ENCODE results near the gene ARHGAP40.

The ARHGAP40 gene

DNA sequence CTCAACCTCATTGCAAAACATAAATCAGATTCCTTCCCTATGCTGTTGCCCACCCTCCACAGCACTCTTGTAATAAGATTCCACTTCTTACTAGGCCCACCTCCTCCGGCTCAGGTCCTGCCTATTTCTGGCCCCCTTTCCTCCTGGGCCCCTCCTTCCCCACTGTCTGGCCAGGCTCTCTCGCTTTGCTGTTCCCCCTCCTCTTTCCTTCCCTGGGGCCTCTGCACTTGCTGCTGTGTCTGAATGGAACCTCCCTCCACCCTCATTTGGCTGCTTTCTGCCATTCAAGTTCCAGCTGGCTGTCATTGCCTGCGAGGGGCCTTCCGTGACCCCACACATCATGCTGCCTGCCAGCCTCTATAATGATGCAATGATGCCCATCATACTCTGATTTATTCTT is 38.9 kb downstream of the ARHGAP40 start:
- no peak for DNase-seq (ENCODE audit: low spot score)
- TF ChIP-seq, protein P1, sequence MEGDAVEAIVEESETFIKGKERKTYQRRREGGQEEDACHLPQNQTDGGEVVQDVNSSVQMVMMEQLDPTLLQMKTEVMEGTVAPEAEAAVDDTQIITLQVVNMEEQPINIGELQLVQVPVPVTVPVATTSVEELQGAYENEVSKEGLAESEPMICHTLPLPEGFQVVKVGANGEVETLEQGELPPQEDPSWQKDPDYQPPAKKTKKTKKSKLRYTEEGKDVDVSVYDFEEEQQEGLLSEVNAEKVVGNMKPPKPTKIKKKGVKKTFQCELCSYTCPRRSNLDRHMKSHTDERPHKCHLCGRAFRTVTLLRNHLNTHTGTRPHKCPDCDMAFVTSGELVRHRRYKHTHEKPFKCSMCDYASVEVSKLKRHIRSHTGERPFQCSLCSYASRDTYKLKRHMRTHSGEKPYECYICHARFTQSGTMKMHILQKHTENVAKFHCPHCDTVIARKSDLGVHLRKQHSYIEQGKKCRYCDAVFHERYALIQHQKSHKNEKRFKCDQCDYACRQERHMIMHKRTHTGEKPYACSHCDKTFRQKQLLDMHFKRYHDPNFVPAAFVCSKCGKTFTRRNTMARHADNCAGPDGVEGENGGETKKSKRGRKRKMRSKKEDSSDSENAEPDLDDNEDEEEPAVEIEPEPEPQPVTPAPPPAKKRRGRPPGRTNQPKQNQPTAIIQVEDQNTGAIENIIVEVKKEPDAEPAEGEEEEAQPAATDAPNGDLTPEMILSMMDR (IDR thresholded peaks at IDR 0.05; ENCODE audit: borderline replicate concordance, control extremely low read depth, extremely low read depth, insufficient read depth, missing control alignments): no peak
- in situ Hi-C loops (cut with MboI; ENCODE audit: low sequenced_read_pairs, unreplicated experiment): loop anchor here (10.0 kb wide), 1 partner anchor 114 kb away; no protein-coding TSS in a partner anchor

DNA sequence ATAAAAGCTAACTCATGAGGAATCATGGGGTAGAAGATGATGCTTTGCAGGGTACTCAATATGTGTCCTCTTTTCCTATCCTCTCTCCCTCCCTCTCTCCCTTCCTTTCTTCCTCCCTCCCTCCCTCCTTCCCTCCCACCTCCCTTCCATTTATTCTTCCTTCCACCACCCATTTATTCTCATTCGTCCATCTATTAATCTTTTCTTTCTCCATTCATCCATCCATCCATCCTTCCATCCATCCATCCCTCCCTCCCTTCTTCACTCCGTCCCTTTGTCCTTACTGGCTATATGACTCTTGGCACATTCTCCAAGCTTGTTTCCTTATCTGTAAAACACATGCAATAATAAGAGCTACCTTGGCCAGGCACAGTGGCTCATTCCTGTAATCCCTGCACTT is 40.9 kb downstream of the ARHGAP40 start:
- in situ Hi-C loops (cut with MboI; ENCODE audit: low sequenced_read_pairs, unreplicated experiment): loop anchor here (10.0 kb wide), 1 partner anchor 112 kb away; no protein-coding TSS in a partner anchor
- DNase-seq (ENCODE audit: low spot score): no peak
- TF ChIP-seq, protein P1 (IDR thresholded peaks at IDR 0.05; ENCODE audit: borderline replicate concordance, control extremely low read depth, extremely low read depth, insufficient read depth, missing control alignments): no peak

DNA sequence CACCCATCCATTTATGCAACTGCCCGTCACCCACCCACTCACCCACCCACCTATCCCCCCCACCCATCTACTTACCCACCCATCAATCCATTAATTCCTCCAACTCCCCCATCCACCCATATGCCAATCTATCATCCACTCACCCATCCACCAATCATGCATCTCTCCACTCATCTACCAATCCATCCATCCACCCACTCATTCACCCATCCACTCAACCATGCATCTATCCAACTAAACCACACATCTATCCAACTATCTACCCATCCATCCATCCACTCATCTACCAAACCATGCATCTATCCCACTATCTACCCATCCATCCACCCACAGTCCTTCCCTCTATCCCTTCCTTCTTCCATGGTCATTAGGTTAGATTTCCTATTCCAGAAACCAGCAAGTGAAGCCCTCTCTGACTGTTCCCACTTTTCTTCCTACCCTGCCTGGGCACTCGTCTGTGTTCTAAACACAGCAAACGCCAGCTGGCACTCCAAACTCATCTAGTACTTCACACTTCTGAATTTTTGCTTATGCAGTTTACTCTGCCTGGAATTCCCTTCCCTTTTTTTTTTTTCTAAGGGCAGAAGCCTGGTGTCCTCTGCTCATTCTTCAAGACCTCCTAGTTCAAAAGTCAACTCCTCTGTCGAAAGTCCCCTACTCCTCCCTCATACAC is 43.1 kb downstream of the ARHGAP40 start:
- TF ChIP-seq, protein P1 (IDR thresholded peaks at IDR 0.05; ENCODE audit: borderline replicate concordance, control extremely low read depth, extremely low read depth, insufficient read depth, missing control alignments): no peak
- in situ Hi-C loops (cut with MboI; ENCODE audit: low sequenced_read_pairs, unreplicated experiment): loop anchor here (10.0 kb wide), 1 partner anchor 110 kb away; no protein-coding TSS in a partner anchor
- no peak for DNase-seq (ENCODE audit: low spot score)

DNA sequence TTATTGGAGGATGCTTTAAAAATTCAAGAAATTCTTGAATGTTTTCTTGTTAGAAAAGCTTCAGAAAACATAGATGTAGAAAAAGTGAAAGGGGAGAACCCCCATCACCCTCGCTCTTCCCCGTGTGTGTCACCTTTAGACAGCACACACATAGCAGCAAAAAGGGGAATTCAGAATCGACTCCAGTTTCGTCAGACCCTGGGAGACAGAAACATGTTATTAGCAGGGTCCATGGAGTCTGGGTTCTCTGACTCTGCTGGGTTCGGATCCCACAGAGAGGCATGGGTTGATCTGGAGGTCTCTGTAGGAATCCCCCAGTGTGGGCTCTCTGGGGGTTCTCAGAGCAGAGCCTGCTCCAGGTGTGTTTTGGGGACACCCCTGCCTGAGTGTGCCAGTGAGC is 43.7 kb downstream of the ARHGAP40 start:
- DNase-seq (ENCODE audit: low spot score): peak; percentile 70
- TF ChIP-seq, protein P1 (IDR thresholded peaks at IDR 0.05; ENCODE audit: borderline replicate concordance, control extremely low read depth, extremely low read depth, insufficient read depth, missing control alignments): no peak
- in situ Hi-C loops (cut with MboI; ENCODE audit: low sequenced_read_pairs, unreplicated experiment): loop anchor here (10.0 kb wide), 1 partner anchor 109 kb away; no protein-coding TSS in a partner anchor

DNA sequence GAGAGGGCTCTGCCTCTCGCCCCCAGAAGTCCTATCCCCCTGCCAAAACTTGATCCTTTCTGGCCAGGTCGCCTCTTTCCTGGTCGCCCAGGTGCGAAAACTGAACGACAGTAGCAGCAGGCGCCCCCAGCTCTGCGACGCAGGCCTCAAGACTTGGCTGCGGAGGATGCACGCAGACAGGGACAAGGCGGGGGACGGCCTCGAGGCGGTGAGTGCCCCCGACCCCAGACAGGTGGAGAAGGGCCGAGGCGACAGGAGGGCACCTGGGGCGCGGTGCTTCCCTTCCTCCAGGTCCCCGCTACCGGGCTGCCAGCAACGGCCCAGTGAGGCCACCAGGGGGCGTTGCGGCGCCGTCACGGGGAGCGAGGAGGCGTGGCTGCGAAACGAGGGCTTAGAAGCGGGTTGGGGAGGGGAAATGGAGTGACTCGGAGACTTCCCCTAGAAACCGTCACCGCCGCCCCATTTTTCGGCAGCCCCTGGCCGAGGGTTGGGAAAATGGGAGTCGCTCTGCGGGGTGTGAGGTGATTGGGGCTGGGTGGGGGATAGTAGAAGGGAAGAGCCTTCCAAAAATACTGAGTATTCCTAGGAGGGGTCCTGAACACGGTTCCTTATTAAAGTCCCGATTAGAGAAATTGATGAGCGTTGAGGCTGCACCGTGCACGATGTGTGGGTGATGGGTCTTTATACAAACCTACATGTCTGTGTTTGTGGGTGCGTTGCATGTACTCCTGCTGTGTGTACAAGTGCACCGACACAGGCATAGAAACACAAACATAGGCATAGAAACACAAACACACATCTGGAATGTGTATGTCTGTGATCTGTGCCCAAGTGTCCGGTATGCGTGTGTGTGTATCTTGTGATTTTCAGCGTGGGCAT is 44.6 kb downstream of the ARHGAP40 start:
- TF ChIP-seq, protein P1 (IDR thresholded peaks at IDR 0.05; ENCODE audit: borderline replicate concordance, control extremely low read depth, extremely low read depth, insufficient read depth, missing control alignments): peak; percentile 97
- in situ Hi-C loops (cut with MboI; ENCODE audit: low sequenced_read_pairs, unreplicated experiment): loop anchor here (10.0 kb wide), 1 partner anchor 109 kb away; no protein-coding TSS in a partner anchor
- peak; percentile 94 for DNase-seq (ENCODE audit: low spot score)

DNA sequence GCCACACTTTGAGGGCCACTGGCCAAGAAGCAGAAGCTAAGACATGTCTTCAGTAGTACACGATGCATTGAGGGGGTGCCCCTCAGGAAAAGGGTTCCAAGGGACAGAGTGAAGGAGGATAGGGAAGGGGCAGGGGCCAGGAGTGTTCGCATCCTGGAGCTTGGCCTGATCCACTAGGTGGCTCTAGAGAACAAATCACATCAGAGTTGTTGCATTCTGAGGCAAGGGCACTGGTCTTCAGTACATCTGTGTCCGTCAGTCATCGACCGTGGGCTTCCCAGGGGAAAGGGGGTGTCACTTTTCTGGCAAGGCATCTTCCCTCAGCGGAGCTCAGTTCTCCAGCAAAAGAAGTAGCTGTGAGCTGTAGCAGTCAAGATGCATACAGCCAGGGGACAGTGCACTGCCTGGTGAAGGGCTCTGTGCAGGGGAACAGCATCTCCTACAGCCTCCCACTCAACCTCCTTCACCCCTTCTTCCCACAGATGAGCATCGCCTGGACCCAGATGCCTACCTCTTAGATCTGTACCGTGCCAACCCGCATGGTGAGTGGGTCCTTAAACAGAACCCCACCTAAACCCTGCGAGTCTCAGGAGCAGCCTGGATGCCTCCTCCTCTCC is 47.8 kb downstream of the ARHGAP40 start:
- peak; percentile 57 for DNase-seq (ENCODE audit: low spot score)
- TF ChIP-seq, protein P1 (IDR thresholded peaks at IDR 0.05; ENCODE audit: borderline replicate concordance, control extremely low read depth, extremely low read depth, insufficient read depth, missing control alignments): peak; percentile 54
- in situ Hi-C loops (cut with MboI; ENCODE audit: low sequenced_read_pairs, unreplicated experiment): loop anchor here (10.0 kb wide), 1 partner anchor 105 kb away; no protein-coding TSS in a partner anchor

All from GM13976 (cell line).